ENCODE data around the gene MGMT. TPM values are rescaled to one million over a fixed set of nuclear protein-coding genes. Genes with fewer than 3 reads are reported as not detected.
A peak's percentile ranks its signal among the peaks of the same experiment; 100 is the strongest.

The MGMT gene
- total and polyA plus RNA-seq, 9 donors: 13.2 to 28.5 (median 15.8) TPM

- no peaks in the 10 kb centered on the region for H3K27me3 ChIP-seq (ENCODE audit: control insufficient read depth, insufficient read depth, low read length)
- peak; percentile 52 for DNase-seq
Measured at GRCh38 chr10:129514568-129515451, 47.8 kb downstream of the MGMT start.

GRCh38 chr10:129516846-129517679 is 50.0 kb downstream of the MGMT start:
- Histone ChIP-seq H3K9me3 (replicated peaks; ENCODE audit: control insufficient read depth, low read depth, low read length) (no peaks in the 10 kb centered on the region), H3K4me3 (ENCODE audit: low read length) (no peak overlapping the region), H3K27me3 (ENCODE audit: control insufficient read depth, insufficient read depth, low read length) (no peaks in the 10 kb centered on the region), H3K27ac (ENCODE audit: low read length) (no peak overlapping the region), H3K36me3 (ENCODE audit: control insufficient read depth, insufficient read depth, low read length) (no peaks in the 10 kb centered on the region), H3K4me1 (ENCODE audit: control insufficient read depth, insufficient read depth, low read length) (peaks cover 22% of the 10 kb centered on the region)
- no peak for DNase-seq
- WGBS (ENCODE audit: insufficient coverage): 94% methylated on average over 9 of the region's 26 CpGs

More at GRCh38 chr10:129514568-129515451, 47.8 kb downstream of the MGMT start:
- 72% methylated on average over 15 of the region's 22 CpGs for WGBS (ENCODE audit: insufficient coverage)
- Histone ChIP-seq H3K4me1 (ENCODE audit: control insufficient read depth, insufficient read depth, low read length) (peaks cover 17% of the 10 kb centered on the region), H3K27ac (ENCODE audit: low read length) (no peak overlapping the region), H3K4me3 (ENCODE audit: low read length) (no peak overlapping the region), H3K36me3 (ENCODE audit: control insufficient read depth, insufficient read depth, low read length) (peaks cover 4% of the 10 kb centered on the region), H3K9me3 (replicated peaks; ENCODE audit: control insufficient read depth, low read depth, low read length) (no peaks in the 10 kb centered on the region)

GRCh38 chr10:129517680-129518057 is 50.6 kb downstream of the MGMT start:
- DNase-seq: no peak
- no peak overlapping the region for H3K27ac ChIP-seq (ENCODE audit: low read length)
- 75% methylated on average over 4 of the region's 10 CpGs for WGBS (ENCODE audit: insufficient coverage)
- no peaks in the 10 kb centered on the region for H3K36me3 ChIP-seq (ENCODE audit: control insufficient read depth, insufficient read depth, low read length)
- no peaks in the 10 kb centered on the region for H3K9me3 ChIP-seq (replicated peaks; ENCODE audit: control insufficient read depth, low read depth, low read length)
- H3K27me3 ChIP-seq (ENCODE audit: control insufficient read depth, insufficient read depth, low read length): no peaks in the 10 kb centered on the region
- H3K4me3 ChIP-seq (ENCODE audit: low read length): no peak overlapping the region
- peaks cover 22% of the 10 kb centered on the region for H3K4me1 ChIP-seq (ENCODE audit: control insufficient read depth, insufficient read depth, low read length)

GRCh38 chr10:129518793-129519192 is 51.8 kb downstream of the MGMT start:
- Histone ChIP-seq H3K36me3 (ENCODE audit: control insufficient read depth, insufficient read depth, low read length) (no peaks in the 10 kb centered on the region), H3K27me3 (ENCODE audit: control insufficient read depth, insufficient read depth, low read length) (no peaks in the 10 kb centered on the region), H3K4me1 (ENCODE audit: control insufficient read depth, insufficient read depth, low read length) (peaks cover 22% of the 10 kb centered on the region), H3K9me3 (replicated peaks; ENCODE audit: control insufficient read depth, low read depth, low read length) (no peaks in the 10 kb centered on the region), H3K4me3 (ENCODE audit: low read length) (no peak overlapping the region), H3K27ac (ENCODE audit: low read length) (no peak overlapping the region)
- WGBS (ENCODE audit: insufficient coverage): no CpG with 5 or more reads among the region's 6 CpGs
- DNase-seq: no peak

GRCh38 chr10:129520440-129521080 is 53.5 kb downstream of the MGMT start:
- no peaks in the 10 kb centered on the region for H3K36me3 ChIP-seq (ENCODE audit: control insufficient read depth, insufficient read depth, low read length)
- H3K9me3 ChIP-seq (replicated peaks; ENCODE audit: control insufficient read depth, low read depth, low read length): no peaks in the 10 kb centered on the region
- H3K27ac ChIP-seq (ENCODE audit: low read length): no peak overlapping the region
- no peaks in the 10 kb centered on the region for H3K27me3 ChIP-seq (ENCODE audit: control insufficient read depth, insufficient read depth, low read length)
- H3K4me3 ChIP-seq (ENCODE audit: low read length): no peak overlapping the region
- 92% methylated on average over 26 of the region's 26 CpGs for WGBS (ENCODE audit: insufficient coverage)
- H3K4me1 ChIP-seq (ENCODE audit: control insufficient read depth, insufficient read depth, low read length): peaks cover 19% of the 10 kb centered on the region
- no peak for DNase-seq

GRCh38 chr10:129521161-129522025 is 54.4 kb downstream of the MGMT start:
- H3K27ac ChIP-seq (ENCODE audit: low read length): no peak overlapping the region
- DNase-seq: no peak
- no peak overlapping the region for H3K4me3 ChIP-seq (ENCODE audit: low read length)
- peaks cover 26% of the 10 kb centered on the region for H3K4me1 ChIP-seq (ENCODE audit: control insufficient read depth, insufficient read depth, low read length)
- WGBS (ENCODE audit: insufficient coverage): 90% methylated on average over 21 of the region's 22 CpGs
- H3K36me3 ChIP-seq (ENCODE audit: control insufficient read depth, insufficient read depth, low read length): no peaks in the 10 kb centered on the region
- H3K9me3 ChIP-seq (replicated peaks; ENCODE audit: control insufficient read depth, low read depth, low read length): no peaks in the 10 kb centered on the region
- H3K27me3 ChIP-seq (ENCODE audit: control insufficient read depth, insufficient read depth, low read length): no peaks in the 10 kb centered on the region

GRCh38 chr10:129522041-129522585 is 55.1 kb downstream of the MGMT start:
- Histone ChIP-seq H3K36me3 (ENCODE audit: control insufficient read depth, insufficient read depth, low read length) (no peaks in the 10 kb centered on the region), H3K27me3 (ENCODE audit: control insufficient read depth, insufficient read depth, low read length) (no peaks in the 10 kb centered on the region), H3K4me1 (ENCODE audit: control insufficient read depth, insufficient read depth, low read length) (peaks cover 28% of the 10 kb centered on the region), H3K27ac (ENCODE audit: low read length) (no peak overlapping the region), H3K9me3 (replicated peaks; ENCODE audit: control insufficient read depth, low read depth, low read length) (no peaks in the 10 kb centered on the region), H3K4me3 (ENCODE audit: low read length) (no peak overlapping the region)
- DNase-seq: no peak
- 85% methylated on average over 4 of the region's 7 CpGs for WGBS (ENCODE audit: insufficient coverage)

GRCh38 chr10:129523031-129523722 is 56.1 kb downstream of the MGMT start:
- H3K4me3 ChIP-seq (ENCODE audit: low read length): no peak overlapping the region
- no peaks in the 10 kb centered on the region for H3K27me3 ChIP-seq (ENCODE audit: control insufficient read depth, insufficient read depth, low read length)
- H3K9me3 ChIP-seq (replicated peaks; ENCODE audit: control insufficient read depth, low read depth, low read length): no peaks in the 10 kb centered on the region
- no peak overlapping the region for H3K27ac ChIP-seq (ENCODE audit: low read length)
- DNase-seq: no peak
- H3K4me1 ChIP-seq (ENCODE audit: control insufficient read depth, insufficient read depth, low read length): peaks cover 20% of the 10 kb centered on the region
- H3K36me3 ChIP-seq (ENCODE audit: control insufficient read depth, insufficient read depth, low read length): peaks cover 5% of the 10 kb centered on the region
- 78% methylated on average over 17 of the region's 27 CpGs for WGBS (ENCODE audit: insufficient coverage)

Measured in muscle of leg (tissue), 11 donors.